ENCODE measurements around the gene DIPK1A. TPM values are rescaled to one million over a fixed set of nuclear protein-coding genes. Genes with fewer than 3 reads are reported as not detected.

Gene DIPK1A
- total RNA-seq, 1 donor from 2014 or later = 5.6 TPM

GRCh38 chr1:92843429-92844352, 117.6 kb downstream of the DIPK1A start:
- Histone ChIP-seq H3K27me3 (ENCODE audit: low read depth) (no peaks in the 10 kb centered on the region), H3K4me3 (no peak overlapping the region), H3K9me3 (no peaks in the 10 kb centered on the region), H3K4me1 (peaks cover 10% of the 10 kb centered on the region), H3K36me3 (peaks cover 60% of the 10 kb centered on the region), H3K27ac (no peak overlapping the region)
- DNase-seq (no peak), ATAC-seq (peak in 1 of 2 donors; percentile 40)
- intact Hi-C loops (cut with DNase I) = no loop called here
- TF ChIP-seq CTCF (IDR thresholded peaks at IDR 0.05) = no peak

GRCh38 chr1:92843046-92843423, 118.2 kb downstream of the DIPK1A start:
- Histone ChIP-seq H3K4me3 (no peak overlapping the region), H3K36me3 (peaks cover 67% of the 10 kb centered on the region), H3K27ac (no peak overlapping the region), H3K9me3 (no peaks in the 10 kb centered on the region), H3K4me1 (peaks cover 12% of the 10 kb centered on the region), H3K27me3 (ENCODE audit: low read depth) (no peaks in the 10 kb centered on the region)
- no peak for TF ChIP-seq CTCF (IDR thresholded peaks at IDR 0.05)
- no peak for ATAC-seq
- no peak for DNase-seq
- intact Hi-C loops (cut with DNase I) = no loop called here

GRCh38 chr1:92842082-92843045, 118.9 kb downstream of the DIPK1A start:
- H3K27ac ChIP-seq = no peak overlapping the region
- peaks cover 19% of the 10 kb centered on the region for H3K4me1 ChIP-seq
- no peaks in the 10 kb centered on the region for H3K27me3 ChIP-seq (ENCODE audit: low read depth)
- no peaks in the 10 kb centered on the region for H3K9me3 ChIP-seq
- no peak overlapping the region for H3K4me3 ChIP-seq
- ATAC-seq (no peak), DNase-seq (no peak)
- TF ChIP-seq CTCF (IDR thresholded peaks at IDR 0.05) = no peak
- H3K36me3 ChIP-seq = peaks cover 73% of the 10 kb centered on the region
- intact Hi-C loops (cut with DNase I) = no loop called here

GRCh38 chr1:92840600-92840999, 120.7 kb downstream of the DIPK1A start:
- Histone ChIP-seq H3K4me1 (peaks cover 31% of the 10 kb centered on the region), H3K4me3 (no peak overlapping the region), H3K27me3 (ENCODE audit: low read depth) (no peaks in the 10 kb centered on the region), H3K9me3 (no peaks in the 10 kb centered on the region), H3K27ac (no peak overlapping the region), H3K36me3 (peaks cover 91% of the 10 kb centered on the region)
- intact Hi-C loops (cut with DNase I) = no loop called here
- no peak for ATAC-seq
- no peak for DNase-seq
- no peak for TF ChIP-seq CTCF (IDR thresholded peaks at IDR 0.05)

DNA sequence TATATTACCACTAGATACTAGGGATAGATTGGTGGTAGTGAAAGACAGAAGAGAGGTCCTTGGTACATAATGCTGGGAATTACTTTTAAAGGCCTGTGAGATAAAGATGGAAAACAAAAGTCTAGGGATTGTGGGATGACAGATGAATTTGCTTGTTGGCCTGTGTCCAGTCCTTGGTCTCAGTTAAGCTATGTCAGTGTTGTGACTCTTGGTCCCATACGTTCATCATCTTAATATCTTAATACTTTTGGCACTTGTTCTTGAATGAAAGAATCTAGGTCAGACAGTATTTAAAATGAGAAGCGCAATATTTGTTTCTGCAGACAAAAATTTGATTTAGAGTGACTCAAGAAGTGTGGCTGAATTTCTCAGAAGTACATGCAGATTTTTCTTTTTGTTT, 121.8 kb downstream of the DIPK1A start:
- intact Hi-C loops (cut with DNase I) = no loop called here
- Histone ChIP-seq H3K27me3 (ENCODE audit: low read depth) (no peaks in the 10 kb centered on the region), H3K9me3 (no peaks in the 10 kb centered on the region), H3K4me1 (peaks cover 42% of the 10 kb centered on the region), H3K27ac (no peak overlapping the region), H3K36me3 (peaks cover 100% of the 10 kb centered on the region), H3K4me3 (no peak overlapping the region)
- no peak for TF ChIP-seq CTCF (IDR thresholded peaks at IDR 0.05)
- ATAC-seq (no peak), DNase-seq (no peak)

Measured in lower lobe of right lung (tissue), 2 donors.